IPS DF 4.7 (cell line): ENCODE data around the gene SEMA6C.

Experiments
- DNase-seq: peaks from one replicate; pipeline ENCODE4 v3.0.0-alpha.2; 2013; ENCODE audit warnings: low spot score; ENCODE audit errors: extremely low read depth

The SEMA6C gene

GRCh38 chr1:151164732-151165280 lies 18.4 kb upstream of the SEMA6C start:
- DNase-seq, result no peak

GRCh38 chr1:151159373-151159772 lies 12.9 kb upstream of the SEMA6C start:
- DNase-seq, result no peak

- DNase-seq, result no peak
Observed at GRCh38 chr1:151158751-151159251, 12.4 kb upstream of the SEMA6C start.

- no peak for DNase-seq
Observed at GRCh38 chr1:151158326-151158725, 11.9 kb upstream of the SEMA6C start.

GRCh38 chr1:151157067-151157531 lies 10.7 kb upstream of the SEMA6C start:
- no peak for DNase-seq

GRCh38 chr1:151156515-151156819 lies 10.0 kb upstream of the SEMA6C start, which contains the start of gene TNFAIP8L2:
TSS of gene TNFAIP8L2 (plus strand) at chr1:151156649. CDS start at chr1:151158698, 2,049 bp downstream.
- DNase-seq, result no peak

- DNase-seq, result no peak
Observed at GRCh38 chr1:151147665-151148064, 1.2 kb upstream of the SEMA6C start.

- DNase-seq, result no peak
Observed at GRCh38 chr1:151147132-151147503, 687 bp upstream of the SEMA6C start.

- no peak for DNase-seq
Observed at GRCh38 chr1:151146072-151146411, 389 bp downstream of the SEMA6C start.

GRCh38 chr1:151145304-151146071 lies 943 bp downstream of the SEMA6C start:
- no peak for DNase-seq

- DNase-seq, result no peak
Observed at GRCh38 chr1:151144474-151145303, 1.7 kb downstream of the SEMA6C start.

GRCh38 chr1:151143986-151144385 lies 2.4 kb downstream of the SEMA6C start:
- DNase-seq, result no peak

GRCh38 chr1:151143057-151143435 lies 3.4 kb downstream of the SEMA6C start:
- DNase-seq, result no peak

GRCh38 chr1:151142411-151143056 lies 3.9 kb downstream of the SEMA6C start:
- no peak for DNase-seq

GRCh38 chr1:151137789-151138188 lies 8.6 kb downstream of the SEMA6C start:
- DNase-seq, result no peak

- no peak for DNase-seq
Observed at GRCh38 chr1:151135433-151136385, 10.7 kb downstream of the SEMA6C start.

- no peak for DNase-seq
Observed at GRCh38 chr1:151134991-151135390, 11.4 kb downstream of the SEMA6C start.

- no peak for DNase-seq
Observed at GRCh38 chr1:151134396-151134795, 12.0 kb downstream of the SEMA6C start.

- DNase-seq, result no peak
Observed at GRCh38 chr1:151133018-151133806, 13.2 kb downstream of the SEMA6C start.
